GM10847 (cell line): ENCODE results near the gene DDIT3.

ENCODE experiments used
- POLR2A ChIP-seq: IDR thresholded peaks from 2 replicates; pipeline ENCODE4 v1.6.1; 2011; ENCODE audit not compliant: insufficient read length; ENCODE audit errors: extremely low read depth

DDIT3 gene, protein sequence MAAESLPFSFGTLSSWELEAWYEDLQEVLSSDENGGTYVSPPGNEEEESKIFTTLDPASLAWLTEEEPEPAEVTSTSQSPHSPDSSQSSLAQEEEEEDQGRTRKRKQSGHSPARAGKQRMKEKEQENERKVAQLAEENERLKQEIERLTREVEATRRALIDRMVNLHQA

DNA sequence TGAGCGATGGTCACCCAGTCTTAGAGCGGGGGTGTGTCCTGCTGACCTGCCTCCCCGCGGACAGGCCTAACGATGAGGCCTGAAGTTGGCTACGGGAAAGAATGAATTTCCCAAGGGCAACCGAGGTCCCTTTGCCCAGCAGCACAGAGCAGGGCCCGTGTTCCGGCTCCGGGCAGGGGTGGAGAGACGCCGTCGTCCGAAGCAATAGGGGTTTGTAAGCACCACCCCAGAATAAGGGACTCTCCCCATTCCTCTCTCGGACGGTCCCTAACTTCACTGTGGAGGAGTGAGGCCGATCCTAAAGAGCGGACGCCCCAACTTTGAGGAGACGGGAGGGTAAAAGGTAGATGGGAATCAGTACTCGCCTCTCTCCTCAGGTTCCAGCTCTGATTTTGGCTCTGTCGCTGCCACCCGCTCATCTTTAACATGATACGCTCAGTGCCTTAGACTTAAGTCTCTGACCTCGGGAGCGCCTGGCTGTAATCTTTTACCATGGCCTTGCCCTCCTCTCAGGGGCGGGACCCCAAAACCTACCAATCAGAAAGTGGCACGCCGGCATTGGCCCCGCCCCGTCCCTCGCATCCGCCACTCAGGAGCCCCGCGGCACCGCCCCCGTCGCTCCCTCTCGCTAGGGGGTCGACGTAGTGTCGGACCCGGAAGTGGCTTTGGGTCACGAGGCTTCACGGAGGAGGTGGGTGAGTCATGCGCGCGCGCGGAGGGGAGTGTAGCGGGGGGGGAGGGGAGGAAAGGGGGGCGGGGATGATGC lies at the start of gene DDIT3:
TSS of gene DDIT3 (minus strand) at position 462 of the 766 bp plus-strand sequence. CDS start 3,108 bp downstream, outside the sequence.
- TF ChIP-seq POLR2A, result peak; percentile 98

DNA sequence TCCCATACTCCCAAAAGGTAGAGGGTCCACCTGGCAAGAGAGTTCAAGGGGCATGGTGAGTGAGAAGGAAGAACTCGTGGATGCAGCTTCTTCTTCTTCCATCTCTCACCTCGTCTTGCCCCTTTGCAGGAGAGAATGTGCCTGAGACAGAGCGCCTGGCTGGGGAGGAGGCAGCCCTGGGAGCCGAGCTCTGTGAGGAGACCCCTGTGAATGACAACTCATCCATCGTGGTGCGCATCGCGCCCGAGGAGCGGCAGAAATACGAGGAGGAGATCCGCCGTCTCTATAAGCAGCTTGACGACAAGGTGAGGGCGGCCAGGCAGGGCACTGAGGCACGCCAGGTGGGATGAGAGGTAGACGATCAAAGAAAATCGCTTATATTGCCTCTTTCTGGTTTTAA lies 49.5 kb upstream of the DDIT3 start:
- TF ChIP-seq POLR2A, result no peak

DNA sequence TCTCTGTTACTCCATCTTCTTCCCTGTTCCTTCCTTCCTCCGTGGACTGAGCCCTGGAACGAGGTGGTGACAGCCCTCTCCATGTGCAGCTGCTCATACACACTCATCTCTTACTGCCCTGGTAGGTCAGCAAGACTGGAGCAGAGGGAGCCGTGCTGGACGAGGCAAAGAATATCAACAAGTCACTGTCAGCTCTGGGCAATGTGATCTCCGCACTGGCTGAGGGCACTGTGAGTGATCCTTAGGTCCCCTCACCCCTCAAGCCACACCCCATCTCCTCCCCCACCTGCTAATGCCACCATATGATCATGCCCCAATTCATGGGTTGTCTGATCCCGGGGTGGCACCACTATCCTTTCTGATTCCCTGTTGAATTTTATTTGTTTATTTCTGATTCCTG lies 48.5 kb upstream of the DDIT3 start:
- TF ChIP-seq POLR2A, result no peak

DNA sequence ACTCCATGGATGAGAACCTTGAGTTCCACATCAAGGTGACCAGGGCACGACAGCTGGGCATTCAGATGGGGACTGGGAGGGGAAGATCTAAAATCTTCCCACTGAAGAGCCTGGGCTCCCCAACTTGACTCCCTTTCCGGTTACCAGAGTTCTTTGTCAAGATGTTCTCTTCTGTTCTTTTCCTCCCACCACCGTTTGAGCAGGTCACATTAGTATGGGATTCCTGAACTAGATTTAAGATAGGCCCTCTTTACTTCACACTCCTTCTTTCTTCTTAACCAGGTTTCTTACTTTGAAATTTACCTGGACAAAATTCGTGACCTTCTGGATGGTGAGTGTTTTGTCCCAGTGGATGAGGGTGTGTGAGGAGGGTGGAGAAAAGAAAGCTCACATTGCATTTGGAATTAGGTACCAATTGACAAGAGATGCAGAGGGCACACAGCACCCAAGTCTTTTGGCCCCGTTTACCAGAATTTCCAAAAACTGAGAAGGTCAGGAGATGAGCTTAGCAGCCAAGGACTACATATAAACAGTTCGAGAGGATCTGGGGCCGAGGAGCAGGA lies 43.9 kb upstream of the DDIT3 start:
- TF ChIP-seq POLR2A, result no peak

DNA sequence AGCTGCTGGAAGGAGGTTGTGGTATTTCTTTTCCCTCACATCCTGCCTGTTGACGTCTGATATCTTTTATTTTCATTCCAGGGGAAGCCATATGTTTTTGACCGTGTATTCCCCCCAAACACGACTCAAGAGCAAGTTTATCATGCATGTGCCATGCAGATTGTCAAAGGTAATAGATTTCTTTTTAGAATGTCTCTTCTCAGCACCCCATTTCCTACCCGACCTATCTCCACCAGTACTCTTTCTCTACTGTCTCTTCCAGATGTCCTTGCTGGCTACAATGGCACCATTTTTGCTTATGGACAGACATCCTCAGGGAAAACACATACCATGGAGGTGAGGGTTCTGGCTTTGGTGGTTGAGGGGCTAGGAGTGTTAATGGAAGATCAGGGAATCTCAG lies 43.0 kb upstream of the DDIT3 start:
- TF ChIP-seq POLR2A, result no peak

DNA sequence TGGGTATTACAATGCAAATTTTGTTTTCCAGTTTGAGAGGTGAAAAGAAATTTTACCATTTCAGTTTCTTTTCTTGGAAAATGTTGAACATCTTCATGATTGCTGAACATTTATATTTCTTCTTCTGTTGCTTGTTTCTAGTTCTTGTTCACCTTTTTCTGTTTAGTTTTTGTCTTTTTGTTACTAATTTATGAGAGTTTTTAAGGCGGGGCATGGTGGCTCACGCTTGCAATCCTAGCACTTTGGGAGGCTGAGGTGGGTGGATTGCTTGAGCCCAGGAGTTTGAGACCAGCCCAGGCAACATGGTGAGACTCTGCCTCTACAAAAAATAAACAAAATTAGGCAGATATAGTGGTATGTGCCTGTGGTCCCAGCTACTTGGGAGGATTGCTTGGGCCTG lies 40.2 kb upstream of the DDIT3 start:
- TF ChIP-seq POLR2A, result no peak

DNA sequence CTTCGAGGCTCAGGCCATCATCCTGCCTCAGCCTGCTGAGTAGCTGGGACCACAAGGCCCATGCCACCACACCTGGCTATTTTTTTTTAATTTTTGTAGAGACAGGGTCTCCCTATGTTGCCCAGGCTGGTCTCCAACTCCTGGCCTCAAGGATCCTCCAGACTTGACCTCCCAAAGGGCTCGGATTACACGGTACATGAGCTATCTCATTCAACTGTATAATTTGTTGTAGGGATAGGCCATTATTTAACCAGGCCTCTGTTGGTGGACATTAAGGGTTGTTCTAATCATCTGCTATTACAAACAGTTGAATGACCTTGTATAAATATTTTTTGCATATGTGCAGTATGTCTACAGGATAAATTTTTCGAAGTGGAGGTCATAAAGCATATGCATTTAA lies 38.5 kb upstream of the DDIT3 start:
- no peak for TF ChIP-seq POLR2A

DNA sequence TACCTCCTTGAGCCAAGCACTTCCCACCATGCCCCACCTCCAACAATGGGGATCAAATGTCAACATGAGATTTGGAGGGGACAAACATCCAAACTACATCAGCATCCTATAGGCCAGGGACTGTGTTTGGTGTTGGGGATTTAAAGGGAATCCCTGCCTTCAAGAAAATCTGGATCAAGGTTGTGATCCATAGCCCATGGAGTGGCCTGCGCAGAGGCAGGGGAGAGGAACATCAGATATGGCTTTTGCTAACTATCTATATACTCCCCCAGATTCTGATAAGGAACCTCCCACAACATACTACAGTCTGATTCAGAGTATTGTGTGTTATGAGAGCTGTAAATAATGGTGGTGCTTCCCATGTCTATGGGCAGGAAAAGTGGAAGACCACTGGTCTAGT lies 34.6 kb upstream of the DDIT3 start:
- TF ChIP-seq POLR2A, result no peak

DNA sequence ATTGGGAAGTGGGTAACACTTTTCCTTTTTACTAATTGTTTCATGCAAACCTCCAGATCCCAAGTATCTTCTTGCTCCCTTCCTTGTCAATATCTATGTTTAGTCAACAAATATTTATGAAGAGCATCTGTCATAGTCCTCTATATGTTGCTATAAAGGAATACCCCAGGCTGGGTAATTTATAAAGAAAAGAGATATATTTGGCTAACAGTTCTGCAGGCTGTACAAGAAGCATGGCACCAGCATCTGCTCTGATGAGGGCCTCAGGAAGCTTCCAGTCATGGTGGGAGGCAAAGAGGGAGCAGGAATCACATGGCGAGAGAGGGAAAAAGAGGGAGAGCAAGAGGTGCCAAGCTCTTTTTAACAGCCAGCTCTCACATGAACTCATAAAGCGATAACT lies 34.1 kb upstream of the DDIT3 start:
- TF ChIP-seq POLR2A, result no peak

DNA sequence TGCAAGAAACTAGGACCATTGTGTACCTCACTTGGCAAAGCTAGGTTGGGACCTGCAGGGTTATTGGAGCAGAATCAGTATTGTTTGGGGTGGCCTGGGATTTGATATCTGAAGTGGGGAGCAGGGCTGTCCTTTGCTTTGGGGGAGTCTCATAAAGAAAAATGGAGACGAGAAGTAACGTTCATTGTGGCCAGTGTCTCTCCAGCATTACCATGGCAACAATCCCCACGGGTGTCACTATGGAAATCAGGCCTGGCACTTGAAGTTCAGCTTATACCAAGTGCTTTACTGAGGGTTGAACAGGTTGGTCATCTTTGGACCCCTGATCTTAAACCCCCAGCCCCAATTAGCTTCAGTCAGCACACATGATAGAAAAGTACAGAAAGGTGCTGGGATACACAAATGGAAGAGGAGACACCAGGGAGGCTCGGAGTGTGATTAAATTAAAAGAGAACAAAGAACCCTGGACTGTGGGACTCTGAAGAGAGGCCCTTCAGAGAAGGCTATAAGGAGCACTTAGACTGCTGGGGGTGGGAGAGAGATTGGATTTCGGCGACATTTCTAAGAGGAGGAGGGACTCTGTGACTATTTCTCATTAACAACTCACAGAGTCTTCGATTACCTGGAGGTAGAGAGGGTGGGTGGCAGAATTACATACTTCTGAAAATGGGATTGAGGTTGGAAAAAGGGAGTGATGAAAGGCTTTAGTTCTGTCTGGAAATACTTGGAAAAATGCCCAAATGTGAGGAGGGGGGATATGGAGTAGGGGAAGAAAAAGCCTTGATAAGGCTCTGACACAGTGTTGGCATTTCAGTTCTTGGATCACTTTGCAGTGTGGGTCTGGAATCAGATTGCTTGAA lies 33.3 kb upstream of the DDIT3 start:
- no peak for TF ChIP-seq POLR2A

DNA sequence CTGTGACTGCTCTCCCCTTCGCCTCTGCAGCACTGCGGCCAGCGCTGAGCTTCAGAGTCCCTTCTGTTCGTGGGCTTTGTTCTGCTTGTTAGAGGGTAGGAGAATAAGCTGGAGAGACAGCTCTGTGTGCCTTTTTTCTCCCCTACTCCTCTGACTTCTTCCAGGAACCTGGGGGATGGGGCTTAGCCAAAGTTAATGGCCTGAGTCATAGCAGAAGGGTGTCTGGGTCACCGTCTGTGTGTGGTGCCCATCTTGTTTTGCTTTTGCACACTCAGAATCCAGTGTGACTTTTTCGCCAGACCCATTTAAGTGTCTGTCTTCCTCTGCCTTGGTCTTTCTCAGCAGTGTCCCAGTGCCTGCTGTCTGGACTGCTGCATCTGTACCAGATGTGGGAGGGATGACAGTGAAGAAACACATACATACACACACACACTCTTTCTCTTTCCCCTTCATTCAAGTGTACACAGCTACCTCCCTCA lies 32.6 kb upstream of the DDIT3 start:
- no peak for TF ChIP-seq POLR2A

DNA sequence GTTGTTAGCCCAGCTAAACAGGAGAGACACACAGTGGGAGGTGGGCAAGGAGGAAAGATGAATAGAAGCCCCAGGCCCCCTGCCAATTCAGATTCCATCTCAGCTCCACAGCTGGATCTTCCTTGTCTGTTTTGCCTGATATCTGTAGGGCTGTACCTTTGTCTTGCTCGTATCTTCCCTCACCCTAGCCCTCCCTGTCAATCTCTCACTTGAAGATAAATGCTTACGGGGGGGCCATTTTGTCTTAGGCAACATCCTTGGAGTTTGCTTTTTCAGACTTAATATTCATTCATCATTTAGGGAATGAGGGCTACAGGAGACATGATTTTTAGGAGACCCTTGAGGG lies 32.0 kb upstream of the DDIT3 start:
- no peak for TF ChIP-seq POLR2A

DNA sequence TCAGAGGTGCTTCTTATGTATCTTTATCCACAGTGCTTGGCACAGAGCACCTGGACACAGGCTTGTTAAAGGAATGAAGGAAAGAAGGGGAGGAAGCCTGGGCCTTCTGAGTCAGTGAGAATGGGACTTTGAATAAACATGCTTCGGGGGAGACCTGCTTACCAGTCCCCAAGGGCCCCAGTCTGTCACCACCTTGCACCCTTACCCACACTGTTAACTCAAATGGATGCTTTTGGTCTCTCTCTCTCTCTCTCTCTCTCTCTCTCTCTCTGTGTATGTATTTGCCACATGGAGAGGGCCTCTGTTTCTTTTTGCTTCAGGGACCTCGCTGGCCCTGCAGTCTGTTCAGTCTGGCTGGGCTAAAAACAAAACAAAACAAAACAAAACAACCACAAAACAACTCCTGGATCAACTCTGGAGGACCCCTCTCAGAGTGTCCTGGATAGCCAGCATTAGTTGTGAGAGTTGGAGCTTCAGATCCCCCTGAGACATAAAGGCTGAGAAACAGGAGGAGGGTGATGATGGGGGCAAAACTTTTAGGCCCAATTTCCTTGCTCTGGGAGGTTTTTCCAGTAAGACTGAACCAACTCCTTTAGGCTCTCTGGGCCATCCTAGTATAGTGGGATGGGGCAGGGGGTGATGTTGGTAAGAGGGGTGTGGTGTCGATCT lies 31.5 kb upstream of the DDIT3 start:
- no peak for TF ChIP-seq POLR2A

DNA sequence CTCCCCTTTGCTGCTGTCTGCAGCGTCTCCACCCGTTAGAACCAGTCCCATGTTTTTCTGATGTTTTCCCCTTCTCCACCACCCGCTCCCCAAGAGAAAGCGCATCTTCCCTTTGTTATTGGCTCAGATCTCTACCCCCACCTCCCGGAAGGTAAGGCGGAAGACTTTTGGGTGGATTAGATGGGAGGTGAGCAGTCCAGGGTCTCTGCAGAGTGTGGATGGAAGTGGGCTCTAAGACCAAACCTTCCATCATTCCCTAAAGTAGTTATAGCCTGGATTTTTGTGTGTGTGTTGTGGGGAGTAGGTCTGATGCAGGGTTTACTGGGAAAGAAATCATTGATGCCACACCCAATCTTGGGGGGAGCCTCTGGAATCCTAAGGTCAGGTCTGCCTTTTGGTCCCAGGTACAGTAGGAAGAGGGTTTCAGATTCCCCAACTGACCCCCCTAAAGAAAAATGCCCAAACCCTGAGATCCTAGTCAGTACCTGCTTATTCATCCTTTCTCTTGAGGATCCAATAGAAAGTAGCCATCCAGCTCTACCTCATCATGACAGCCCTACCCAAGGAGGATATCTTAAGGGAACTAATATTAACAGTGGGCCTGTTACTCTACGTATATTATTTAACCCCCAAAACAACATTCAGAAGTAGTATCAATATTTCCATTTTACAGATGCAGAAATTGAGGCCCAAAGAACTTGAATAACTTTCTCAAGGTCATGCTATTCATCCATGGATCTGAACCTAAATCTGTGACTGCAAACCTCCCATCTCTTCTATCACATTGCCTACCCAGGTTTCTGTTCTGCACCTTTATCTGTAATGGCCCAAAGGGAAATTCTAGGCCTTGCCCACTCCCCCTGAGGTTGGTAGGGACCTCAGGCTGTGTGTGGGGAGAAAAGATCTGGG lies 30.6 kb upstream of the DDIT3 start:
- TF ChIP-seq POLR2A, result no peak
